ENCODE results near the gene HAUS3. TPM values are rescaled to one million over a fixed set of nuclear protein-coding genes. Genes with fewer than 3 reads are reported as not detected.

Gene HAUS3
- total RNA-seq, 1 donor = 77.2 TPM

DNA sequence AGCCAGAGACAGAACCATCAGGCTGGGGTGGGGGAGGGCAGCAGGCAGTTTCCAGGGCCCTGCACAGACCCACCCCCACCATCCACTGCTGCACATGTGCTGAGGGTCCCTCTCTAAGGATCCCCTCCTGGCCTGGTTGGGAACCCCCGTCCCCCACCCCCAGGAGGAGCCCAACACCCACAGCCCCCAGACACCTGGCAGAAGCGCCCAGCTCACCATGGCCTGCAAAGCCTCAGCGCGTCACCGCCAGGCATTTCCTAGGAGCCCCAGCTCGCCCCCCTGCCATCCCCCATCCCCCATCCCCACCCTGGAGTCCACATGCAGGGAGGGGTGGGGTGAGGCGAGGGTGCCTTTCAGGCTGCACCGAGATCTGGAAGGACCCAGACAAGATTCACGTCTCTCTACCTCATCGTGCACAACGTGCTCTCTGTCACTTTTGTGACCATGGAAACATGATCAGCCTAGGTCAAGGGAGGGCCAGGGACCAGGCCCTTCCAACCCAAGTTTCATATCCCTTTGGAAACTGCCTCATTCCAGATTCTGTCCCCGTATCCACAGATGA is 10.7 kb upstream of the HAUS3 start:
- H3K27me3 ChIP-seq (ENCODE audit: insufficient read depth, low read length) = no peaks in the 10 kb centered on the region
- H3K4me3 ChIP-seq (ENCODE audit: low read length) = no peak overlapping the region
- H3K4me1 ChIP-seq (ENCODE audit: insufficient read depth, low read length) = no peaks in the 10 kb centered on the region
- H3K9me3 ChIP-seq (ENCODE audit: low read depth, low read length) = no peaks in the 10 kb centered on the region

DNA sequence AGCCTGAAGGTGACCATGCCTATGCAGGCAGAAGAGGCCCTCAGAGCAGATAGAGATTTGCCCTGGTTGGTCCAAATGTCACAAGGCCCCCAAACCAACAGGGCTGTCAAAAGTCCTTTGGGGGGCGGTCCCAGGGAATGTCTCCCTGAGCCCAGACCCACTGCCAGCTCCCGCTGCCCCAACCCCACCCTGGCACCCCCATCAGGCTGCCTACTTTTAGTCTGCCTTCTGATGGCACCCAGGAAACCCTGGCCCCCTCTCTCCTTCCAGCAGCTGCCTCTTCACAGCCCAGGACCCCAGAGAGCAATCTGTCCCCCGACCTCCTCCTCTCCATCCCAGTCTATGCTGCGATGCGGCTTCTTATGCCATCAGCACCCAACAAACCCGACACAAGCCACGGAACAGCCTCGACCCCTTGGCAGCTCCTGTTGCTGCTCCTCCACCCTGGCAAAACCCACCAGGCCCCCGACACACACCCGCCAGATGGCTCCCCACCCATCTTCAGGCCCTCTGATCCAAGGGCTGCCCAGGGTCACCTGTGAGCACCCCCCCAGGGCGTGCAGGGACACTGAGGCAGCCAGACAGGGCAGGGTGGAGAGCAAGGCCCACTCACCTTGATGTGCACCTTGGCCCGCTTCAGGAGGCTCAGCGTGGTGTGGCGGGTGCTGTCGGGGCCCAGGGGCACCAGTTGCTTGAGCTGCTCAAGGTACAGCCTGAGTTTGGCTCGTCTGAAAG is 10.0 kb upstream of the HAUS3 start:
- Histone ChIP-seq H3K9me3 (ENCODE audit: low read depth, low read length) (no peaks in the 10 kb centered on the region), H3K4me3 (ENCODE audit: low read length) (no peak overlapping the region), H3K27me3 (ENCODE audit: insufficient read depth, low read length) (no peaks in the 10 kb centered on the region), H3K4me1 (ENCODE audit: insufficient read depth, low read length) (no peaks in the 10 kb centered on the region)

DNA sequence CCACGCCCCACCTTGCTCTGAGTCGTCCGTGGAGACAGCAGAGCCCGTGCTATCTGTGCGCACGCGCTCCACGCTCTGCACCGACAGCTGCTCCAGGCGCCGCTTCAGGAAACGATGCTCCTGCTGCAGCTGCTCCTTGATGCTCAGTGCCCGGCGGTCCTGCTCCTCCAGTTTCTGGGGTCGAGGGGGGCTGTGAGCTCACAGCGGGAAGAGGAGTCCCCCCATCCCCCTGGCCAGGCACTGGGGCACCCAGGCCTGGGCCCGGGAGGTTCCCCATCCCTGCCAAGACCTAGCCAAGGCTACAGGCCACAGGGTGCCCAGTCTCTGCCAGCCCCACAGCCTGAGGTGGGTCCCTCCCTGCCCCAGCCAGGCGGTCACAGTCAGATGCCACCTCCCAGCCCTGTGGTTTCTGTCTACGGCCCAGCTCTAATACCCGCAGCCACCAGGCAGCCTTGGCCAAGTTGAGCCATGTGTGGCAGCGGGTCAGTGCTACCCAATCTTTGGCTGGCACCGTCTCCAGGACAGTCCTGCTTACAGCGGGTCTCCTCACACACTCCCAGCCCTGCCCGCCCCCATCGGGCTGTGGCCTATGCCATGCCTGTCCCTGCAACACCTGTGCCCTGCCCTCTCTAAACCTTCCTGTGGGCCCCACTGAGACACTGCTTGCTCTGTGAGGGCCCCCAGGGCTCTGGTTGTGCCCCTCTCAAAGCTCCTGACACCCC is 9.3 kb upstream of the HAUS3 start:
- Histone ChIP-seq H3K4me3 (ENCODE audit: low read length) (no peak overlapping the region), H3K9me3 (ENCODE audit: low read depth, low read length) (no peaks in the 10 kb centered on the region), H3K4me1 (ENCODE audit: insufficient read depth, low read length) (no peaks in the 10 kb centered on the region), H3K27me3 (ENCODE audit: insufficient read depth, low read length) (no peaks in the 10 kb centered on the region)

DNA sequence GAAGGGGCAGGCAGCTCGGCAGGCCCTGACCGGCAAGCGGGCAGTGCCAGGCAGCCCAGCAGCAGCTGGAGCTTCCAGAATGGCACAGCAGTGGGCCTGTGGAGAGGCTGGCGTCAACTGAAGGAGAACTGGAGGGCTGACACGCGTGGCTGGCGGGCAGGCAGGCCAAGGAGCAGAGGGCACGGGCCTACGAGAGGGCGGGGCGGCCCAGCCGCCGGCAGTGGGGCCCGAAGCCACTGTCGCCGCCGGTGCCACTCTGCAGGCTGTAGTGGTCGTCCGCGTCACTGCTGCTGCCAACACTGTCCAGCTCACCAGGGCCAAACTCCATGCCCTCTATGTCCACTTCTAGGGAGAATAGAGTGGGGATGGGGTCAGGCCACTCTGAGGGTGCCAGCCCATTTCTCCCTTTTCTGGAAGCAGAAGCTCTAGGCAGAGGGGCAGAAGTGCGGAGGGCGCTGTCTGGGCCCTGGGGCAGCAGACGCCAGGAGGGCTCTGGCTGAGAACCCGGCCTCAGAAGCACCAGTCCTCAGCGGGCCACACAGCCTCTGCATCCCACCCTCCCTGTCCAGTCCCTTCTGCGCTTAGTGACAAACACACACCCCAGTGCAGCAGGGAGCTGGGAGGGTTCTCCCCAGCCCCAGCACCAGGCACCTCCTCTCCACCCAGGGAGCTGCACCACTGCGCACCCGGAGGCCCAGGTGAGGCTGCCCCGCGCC is 8.6 kb upstream of the HAUS3 start:
- Histone ChIP-seq H3K4me1 (ENCODE audit: insufficient read depth, low read length) (no peaks in the 10 kb centered on the region), H3K4me3 (ENCODE audit: low read length) (no peak overlapping the region), H3K9me3 (ENCODE audit: low read depth, low read length) (no peaks in the 10 kb centered on the region), H3K27me3 (ENCODE audit: insufficient read depth, low read length) (no peaks in the 10 kb centered on the region)

DNA sequence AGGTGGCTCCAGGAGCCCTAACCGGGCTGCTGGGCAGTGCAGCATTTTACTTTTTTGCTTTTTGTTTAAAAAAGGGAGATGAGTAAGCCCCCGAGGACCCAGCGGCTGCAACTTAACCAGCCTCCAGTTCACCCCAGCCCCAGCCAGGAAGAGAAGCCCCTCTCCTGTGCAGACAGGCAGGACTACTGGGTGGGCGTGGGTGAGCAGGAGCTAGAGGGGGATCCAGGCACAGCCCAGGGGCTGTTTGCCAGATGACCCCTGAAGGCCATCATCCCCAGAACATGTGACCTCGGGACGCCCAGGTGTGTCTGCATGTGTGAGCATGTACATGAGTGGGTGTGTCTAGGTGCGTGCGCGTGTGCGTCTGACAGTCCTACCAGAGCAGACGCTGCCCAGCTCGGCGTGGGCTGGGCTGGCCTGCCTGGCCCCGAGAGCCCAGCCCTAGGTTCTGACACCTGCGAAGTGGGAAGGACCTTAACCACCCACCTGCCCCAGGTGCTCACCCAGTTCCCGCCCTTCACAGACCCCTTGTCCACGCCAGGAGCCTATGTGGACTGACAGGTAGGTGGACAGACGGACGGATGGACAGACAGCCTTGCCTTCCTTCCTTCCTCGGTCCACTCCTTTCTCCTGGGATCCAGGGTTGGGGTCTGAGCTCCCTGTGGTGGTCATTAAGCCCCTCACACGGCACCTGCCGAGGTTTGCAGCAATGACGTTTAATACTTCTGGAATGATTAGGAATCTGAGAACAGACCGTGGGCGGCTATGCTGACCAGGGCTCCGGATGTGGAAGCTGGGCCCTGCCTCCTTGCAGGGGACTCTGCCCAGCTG is 7.8 kb upstream of the HAUS3 start:
- Histone ChIP-seq H3K27me3 (ENCODE audit: insufficient read depth, low read length) (no peaks in the 10 kb centered on the region), H3K4me1 (ENCODE audit: insufficient read depth, low read length) (no peaks in the 10 kb centered on the region), H3K4me3 (ENCODE audit: low read length) (no peak overlapping the region), H3K9me3 (ENCODE audit: low read depth, low read length) (no peaks in the 10 kb centered on the region)

DNA sequence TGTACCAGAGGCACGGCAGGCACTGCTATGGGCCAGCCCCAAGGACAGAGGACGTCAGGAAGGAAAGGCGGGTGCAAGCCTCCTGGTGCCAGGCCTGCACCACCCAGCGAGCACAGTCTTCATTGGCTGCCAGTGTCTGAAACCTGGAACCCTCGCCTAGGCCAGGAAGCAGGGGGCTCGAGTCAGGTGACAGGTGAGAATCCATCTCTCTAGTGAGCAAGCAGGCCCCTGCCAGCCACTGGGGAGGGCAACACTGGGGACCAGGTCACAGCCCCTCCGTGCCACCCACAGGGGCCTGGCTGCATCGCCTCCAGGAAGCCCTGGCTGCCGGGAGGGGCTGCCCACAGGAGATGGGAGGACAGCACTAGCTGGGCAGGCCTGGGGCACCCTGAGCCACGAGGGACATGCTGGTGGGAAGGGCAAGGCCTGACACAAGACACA is 6.9 kb upstream of the HAUS3 start:
- H3K9me3 ChIP-seq (ENCODE audit: low read depth, low read length) = no peaks in the 10 kb centered on the region
- H3K4me3 ChIP-seq (ENCODE audit: low read length) = no peak overlapping the region
- peaks cover 7% of the 10 kb centered on the region for H3K4me1 ChIP-seq (ENCODE audit: insufficient read depth, low read length)
- no peaks in the 10 kb centered on the region for H3K27me3 ChIP-seq (ENCODE audit: insufficient read depth, low read length)

DNA sequence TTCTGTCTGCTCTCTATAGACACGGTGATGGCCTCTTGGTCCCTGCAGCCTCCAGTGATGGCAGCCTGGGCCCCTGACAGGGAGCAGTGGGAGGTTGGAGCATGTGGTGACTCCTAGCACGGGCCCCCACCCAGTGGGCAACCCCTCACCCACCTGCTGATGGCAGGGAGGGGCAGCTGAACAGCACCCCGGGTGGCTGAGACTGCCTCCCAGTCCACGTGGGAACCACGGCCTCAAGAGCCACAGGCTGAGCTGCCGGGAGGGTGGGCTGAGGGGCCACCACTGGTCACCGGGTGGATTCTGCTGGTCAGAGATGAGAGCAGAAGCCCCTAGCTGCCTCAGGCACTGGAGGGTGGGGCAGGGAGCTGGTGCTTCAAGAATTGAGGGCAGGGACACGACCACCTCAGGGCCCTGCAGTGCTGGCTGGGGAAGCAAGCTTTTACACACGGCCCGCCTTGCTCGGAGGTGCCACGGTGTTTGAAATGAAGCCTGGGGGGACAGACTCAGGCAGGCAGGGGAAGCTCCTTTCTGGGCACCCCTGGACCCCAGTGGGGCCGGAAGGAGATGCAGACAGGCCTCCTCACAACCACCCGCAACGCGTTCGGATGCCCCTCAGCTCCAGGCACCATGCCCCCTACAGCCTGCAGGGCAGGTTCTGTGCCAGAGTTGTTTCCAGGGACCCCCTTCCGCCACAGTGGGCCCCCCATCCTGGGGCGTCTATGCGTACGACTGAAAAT is 6.3 kb upstream of the HAUS3 start:
- Histone ChIP-seq H3K9me3 (ENCODE audit: low read depth, low read length) (no peaks in the 10 kb centered on the region), H3K4me3 (ENCODE audit: low read length) (no peak overlapping the region), H3K4me1 (ENCODE audit: insufficient read depth, low read length) (peaks cover 13% of the 10 kb centered on the region), H3K27me3 (ENCODE audit: insufficient read depth, low read length) (no peaks in the 10 kb centered on the region)

DNA sequence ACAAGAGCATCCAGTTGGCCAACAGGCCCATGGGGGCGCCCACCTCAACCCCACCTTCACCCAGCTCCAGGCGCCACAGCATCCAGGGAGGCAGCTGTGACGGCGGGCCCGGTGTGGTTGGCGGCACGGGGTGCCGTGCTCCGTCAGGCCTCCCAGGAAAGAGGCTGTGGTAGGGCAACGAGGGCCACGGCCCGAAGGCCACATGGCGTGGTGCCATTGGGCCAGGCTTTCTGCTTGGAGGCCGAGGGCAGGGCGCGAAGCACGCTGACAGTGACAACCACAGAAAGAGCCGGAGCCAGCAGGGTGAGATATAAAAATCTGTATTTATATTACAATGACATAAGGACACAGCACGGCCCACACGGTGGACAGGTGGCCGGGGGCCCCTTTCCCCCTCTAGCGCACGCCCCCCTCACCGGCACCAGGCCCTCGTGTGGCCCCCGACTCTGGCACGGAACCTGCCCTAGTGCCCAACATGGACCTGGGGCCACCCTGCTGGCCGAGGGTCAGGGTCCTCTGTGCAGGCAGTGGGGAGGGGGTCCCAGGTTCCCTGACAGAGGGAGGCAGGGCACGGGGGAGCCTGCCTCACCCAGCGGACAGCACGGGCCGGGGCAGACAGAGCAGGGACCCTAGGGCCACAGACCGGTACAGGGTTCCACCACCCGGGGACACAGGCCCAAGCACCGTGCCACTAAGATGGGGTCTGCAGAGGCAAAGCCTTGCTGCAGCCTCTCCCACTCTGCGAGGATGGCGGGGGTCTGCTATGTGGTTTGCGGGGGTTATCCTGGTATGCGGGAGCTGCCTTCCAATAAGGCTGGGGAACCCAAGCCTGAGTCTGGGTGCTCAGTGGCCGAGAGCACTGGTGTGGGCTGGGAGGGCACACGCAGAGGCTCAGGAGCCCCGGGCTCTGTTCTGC is 5.5 kb upstream of the HAUS3 start:
- no peaks in the 10 kb centered on the region for H3K9me3 ChIP-seq (ENCODE audit: low read depth, low read length)
- no peak overlapping the region for H3K4me3 ChIP-seq (ENCODE audit: low read length)
- no peaks in the 10 kb centered on the region for H3K27me3 ChIP-seq (ENCODE audit: insufficient read depth, low read length)
- peaks cover 18% of the 10 kb centered on the region for H3K4me1 ChIP-seq (ENCODE audit: insufficient read depth, low read length)

DNA sequence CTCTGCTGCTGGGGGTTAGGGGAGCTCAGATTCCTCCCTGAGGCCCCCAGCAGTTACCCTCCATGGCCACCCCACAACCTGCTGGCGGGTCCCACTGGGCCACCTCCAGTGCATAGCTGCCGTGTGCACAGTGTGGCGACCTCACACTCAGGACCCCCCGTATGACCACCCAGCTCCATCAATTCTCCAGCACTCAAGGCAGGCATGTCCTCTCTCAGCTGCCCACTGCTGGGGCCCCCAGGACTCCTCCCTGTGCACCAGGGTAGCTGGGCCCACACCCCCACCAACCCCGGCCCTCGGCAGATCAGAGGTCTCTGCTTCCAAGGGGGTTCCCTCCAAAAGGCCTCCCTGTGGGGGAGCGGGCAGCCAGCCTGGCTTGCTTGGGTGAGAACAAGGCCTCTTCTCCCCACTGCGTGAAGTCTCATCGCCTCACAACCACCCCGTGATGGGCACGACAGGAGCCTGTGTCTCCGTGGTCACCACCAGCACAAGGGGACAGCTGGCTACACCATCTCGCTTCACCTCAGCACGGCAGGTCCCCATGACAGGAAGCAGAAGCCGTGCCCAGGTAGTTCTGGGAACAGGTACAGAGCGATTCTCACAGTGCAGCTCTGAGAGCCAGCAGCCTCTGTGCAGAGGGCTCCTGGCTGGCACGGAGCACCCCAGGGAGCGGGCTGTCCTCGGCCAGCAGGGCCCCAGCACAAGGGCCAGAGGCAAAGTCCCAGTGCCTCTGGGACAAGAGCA is 4.6 kb upstream of the HAUS3 start:
- Histone ChIP-seq H3K27me3 (ENCODE audit: insufficient read depth, low read length) (no peaks in the 10 kb centered on the region), H3K9me3 (ENCODE audit: low read depth, low read length) (no peaks in the 10 kb centered on the region), H3K4me1 (ENCODE audit: insufficient read depth, low read length) (peaks cover 20% of the 10 kb centered on the region), H3K4me3 (ENCODE audit: low read length) (no peak overlapping the region)

DNA sequence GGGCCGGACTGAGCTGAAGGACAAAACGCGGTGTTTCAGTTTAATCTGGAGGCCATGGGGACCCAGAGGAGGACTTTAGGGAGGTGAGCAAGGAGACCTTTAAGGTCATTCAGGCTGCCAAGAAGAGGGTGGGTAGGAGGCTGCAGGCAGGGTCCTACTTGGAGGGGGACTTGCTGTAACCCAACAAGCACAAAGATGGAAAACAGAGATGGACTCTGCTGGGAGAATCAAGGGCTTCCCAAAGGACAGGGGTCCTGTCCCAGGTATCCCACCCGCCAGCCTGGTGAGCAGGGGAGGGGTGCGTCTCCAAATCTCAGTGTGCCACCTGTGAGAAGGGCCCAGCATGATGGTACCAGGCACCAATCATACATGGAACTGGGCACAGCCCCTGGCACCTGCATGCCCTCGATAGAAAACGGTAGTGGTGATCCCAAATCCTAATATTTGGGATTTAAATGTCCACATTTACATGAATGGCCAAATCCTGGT is 3.9 kb upstream of the HAUS3 start:
- Histone ChIP-seq H3K9me3 (ENCODE audit: low read depth, low read length) (no peaks in the 10 kb centered on the region), H3K4me1 (ENCODE audit: insufficient read depth, low read length) (peaks cover 27% of the 10 kb centered on the region), H3K4me3 (ENCODE audit: low read length) (no peak overlapping the region), H3K27me3 (ENCODE audit: insufficient read depth, low read length) (no peaks in the 10 kb centered on the region)

DNA sequence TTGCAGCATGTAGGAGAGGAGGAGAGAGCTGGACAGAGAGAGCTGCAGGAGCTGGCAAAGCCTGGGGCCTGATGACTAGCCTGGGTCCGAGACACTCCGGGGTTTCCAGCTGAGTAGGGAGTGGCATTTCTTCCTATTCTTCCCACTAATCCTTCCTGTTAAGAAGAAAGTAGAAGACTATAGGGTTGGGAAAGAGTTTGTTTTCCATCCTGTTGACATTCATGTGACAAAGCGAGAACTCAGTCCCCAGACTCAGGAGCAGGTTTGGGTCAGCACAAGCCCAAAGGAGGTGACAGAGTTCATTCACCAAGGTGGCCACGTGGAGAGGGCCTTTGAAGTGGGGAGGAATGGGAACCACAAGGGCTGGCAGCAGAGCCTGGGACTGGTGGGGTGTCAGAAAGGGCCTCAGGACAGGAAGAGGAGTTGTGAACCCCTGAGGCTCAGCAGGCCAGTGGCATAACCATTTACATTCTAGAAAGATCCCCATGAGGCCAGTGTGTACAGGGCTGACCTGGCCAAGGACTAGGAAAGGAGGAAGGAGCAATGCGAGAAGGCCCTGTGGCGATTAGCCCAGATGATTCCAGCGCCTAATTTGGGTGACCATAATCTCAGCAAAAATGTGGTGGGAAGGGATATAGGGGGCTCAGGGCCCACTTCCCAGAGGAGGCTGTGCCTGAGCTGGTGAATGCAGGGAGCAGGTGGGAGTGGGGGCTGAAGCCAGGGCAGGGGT is 3.3 kb upstream of the HAUS3 start:
- no peaks in the 10 kb centered on the region for H3K9me3 ChIP-seq (ENCODE audit: low read depth, low read length)
- no peak overlapping the region for H3K4me3 ChIP-seq (ENCODE audit: low read length)
- H3K4me1 ChIP-seq (ENCODE audit: insufficient read depth, low read length) = peaks cover 34% of the 10 kb centered on the region
- no peaks in the 10 kb centered on the region for H3K27me3 ChIP-seq (ENCODE audit: insufficient read depth, low read length)

DNA sequence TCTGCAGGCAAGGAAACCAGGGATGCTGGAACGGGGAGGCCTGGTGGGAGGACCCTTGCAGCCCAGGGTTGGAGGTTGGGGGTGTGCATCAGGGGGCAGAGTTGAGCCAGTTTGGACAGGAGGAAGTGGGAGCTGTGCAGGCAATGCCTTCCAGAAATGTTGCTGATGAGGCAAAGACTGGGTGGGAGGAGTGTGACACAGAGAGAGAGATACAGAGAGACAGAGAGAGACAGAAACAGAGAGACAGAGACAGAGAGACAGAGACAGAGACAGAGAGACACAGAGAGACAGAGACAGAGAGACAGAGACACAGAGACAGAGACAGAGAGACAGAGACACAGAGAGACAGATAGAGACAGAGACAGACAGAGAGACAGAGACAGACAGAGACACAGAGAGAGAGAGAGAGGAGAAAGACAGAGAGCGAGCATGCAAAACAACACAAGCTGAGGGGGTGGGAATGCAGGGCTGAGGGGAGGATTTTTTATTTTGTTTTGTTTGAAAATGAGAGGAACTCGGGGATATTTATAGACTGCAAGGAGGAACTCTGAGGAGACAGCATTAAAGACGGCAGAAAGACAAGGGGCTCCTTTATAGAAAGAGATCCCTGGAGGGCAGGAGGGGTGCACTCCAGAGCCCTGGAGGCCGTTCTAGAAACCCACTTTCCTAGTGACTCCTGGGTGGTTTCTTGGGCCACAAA is 1.9 kb upstream of the HAUS3 start:
- Histone ChIP-seq H3K4me3 (ENCODE audit: low read length) (no peak overlapping the region), H3K9me3 (ENCODE audit: low read depth, low read length) (no peaks in the 10 kb centered on the region), H3K27me3 (ENCODE audit: insufficient read depth, low read length) (no peaks in the 10 kb centered on the region), H3K4me1 (ENCODE audit: insufficient read depth, low read length) (peaks cover 44% of the 10 kb centered on the region)

Measured in mononuclear cell (primary cell).